ENCODE data around the gene FBLIM1.

Gene FBLIM1

DNA sequence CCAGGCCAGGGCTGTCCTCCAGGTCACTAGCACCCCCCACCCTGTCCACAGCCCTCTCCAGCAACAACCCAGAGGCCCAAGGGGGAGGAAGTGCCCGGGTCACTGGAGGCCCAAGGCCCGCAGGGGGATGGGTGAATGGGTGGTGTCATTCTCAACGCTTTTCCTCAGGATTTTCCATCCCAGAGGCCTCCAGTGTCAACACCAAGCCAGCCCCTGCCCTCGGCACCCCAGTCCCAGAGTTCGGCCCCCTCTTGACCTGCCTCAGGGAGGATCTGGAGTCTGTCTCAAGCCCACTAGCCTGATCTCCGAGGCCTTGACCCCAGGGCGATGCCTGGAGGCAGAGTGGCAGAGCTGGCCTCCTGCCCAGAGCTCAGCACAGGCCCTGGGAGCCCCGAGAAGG is 11.2 kb upstream of the FBLIM1 start:
- ChIA-PET POLR2A (no interaction called here), CTCF (no interaction called here)
- no peak for DNase-seq (ENCODE audit: extremely low spot score)
- TF ChIP-seq, protein P1, sequence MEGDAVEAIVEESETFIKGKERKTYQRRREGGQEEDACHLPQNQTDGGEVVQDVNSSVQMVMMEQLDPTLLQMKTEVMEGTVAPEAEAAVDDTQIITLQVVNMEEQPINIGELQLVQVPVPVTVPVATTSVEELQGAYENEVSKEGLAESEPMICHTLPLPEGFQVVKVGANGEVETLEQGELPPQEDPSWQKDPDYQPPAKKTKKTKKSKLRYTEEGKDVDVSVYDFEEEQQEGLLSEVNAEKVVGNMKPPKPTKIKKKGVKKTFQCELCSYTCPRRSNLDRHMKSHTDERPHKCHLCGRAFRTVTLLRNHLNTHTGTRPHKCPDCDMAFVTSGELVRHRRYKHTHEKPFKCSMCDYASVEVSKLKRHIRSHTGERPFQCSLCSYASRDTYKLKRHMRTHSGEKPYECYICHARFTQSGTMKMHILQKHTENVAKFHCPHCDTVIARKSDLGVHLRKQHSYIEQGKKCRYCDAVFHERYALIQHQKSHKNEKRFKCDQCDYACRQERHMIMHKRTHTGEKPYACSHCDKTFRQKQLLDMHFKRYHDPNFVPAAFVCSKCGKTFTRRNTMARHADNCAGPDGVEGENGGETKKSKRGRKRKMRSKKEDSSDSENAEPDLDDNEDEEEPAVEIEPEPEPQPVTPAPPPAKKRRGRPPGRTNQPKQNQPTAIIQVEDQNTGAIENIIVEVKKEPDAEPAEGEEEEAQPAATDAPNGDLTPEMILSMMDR (IDR thresholded peaks at IDR 0.05; ENCODE audit: control extremely low read depth, extremely low read depth, low read depth, missing control alignments): no peak

DNA sequence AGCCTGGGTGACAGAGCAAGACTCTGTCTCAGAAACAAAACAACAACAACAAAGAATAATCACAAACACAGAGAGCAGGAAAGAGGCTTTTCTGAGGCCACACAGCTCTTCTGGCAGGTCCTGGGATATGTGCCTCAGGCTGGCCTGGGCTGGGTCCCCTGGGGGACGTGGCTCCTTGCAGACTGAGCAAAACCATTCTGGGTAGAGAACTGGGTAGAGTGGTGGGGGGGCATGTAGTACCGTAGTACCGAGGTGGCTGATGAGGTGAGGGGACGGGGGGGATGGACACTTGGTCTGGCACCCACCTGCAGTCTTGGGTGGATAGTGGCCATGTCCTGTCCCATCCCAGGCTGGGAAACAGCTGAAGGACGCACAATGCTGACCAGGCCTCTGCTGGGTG is 10.3 kb upstream of the FBLIM1 start:
- CTCF ChIA-PET: no interaction called here
- DNase-seq (ENCODE audit: extremely low spot score): no peak
- TF ChIP-seq, protein P1 (IDR thresholded peaks at IDR 0.05; ENCODE audit: control extremely low read depth, extremely low read depth, low read depth, missing control alignments): no peak
- POLR2A ChIA-PET: no interaction called here

DNA sequence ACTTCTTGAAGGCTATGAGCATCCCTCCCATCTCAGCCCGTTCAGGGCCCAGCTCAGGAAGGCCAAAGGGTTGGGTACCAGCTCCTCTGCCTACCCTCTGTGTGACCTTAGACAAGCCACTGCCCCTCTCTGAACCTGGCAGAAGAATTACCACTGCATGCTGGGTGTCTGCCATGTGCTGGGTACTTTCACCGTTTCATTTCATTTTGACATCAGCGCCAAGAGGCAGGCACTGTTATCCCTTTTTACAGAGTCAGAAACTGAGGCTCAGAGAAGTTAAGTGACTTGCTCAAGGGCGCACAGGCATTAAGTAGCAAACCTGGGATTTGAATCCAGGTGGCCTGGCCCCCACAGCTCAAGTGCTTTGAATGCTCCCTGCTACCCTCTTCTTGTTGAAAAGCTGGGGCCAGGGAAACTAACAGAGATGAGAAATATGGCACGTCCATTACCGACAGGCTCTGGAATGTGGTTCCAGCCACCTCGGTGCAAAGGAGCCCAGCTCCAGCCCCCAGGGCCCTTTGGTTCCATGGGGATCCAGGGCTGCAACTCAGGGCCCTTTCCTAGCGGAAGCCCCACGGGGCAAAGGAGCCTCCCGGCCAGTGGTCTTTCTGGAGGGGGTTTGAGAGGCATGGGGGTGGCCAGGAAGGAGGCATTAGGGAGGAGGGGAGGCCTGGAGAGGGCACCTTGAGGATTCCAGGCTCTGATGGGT is 9.8 kb upstream of the FBLIM1 start:
- TF ChIP-seq, protein P1 (IDR thresholded peaks at IDR 0.05; ENCODE audit: control extremely low read depth, extremely low read depth, low read depth, missing control alignments): no peak
- no peak for DNase-seq (ENCODE audit: extremely low spot score)
- CTCF ChIA-PET: no interaction called here
- POLR2A ChIA-PET: no interaction called here

DNA sequence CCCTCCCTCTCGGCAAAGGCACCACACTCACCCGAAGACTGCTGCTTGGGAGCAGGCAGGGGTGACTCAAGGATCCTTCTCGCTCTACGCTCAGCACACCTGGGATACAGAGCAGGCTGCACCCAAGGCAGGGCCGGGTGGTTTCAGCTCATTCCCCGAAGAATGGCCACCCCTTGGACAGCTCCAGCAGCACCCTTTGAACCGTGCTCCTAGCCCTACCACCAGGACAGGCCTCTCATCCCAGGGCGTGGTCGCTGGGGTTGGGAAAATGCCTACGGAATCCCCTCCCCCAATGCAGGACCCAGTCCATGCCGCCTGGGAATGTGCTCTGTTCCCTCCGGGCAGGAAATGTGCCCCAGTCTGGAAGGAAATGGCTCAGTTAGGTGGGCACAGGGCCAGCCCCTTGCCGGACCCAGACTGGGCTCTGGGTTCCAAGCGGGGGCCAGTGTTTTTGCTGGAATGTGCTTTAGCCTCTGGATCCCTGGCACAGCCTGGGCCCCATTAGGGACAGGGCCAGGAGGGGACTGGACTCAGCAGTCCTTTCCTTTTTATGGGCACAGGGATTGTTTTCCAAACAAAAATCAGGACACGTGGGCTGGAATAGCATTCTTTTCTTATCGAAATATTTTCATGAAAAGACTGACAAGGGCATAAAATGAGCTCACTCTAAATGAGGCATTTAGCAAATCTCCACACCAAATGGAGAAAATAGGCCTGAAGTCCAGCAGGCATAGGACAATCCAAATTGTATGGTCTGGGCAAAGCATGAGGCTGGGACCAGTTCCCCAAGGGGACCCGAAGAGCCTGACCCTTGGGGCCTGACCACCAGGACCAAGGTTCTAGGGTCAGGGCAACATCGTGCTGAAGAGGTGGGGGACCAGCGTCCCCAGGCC is 8.9 kb upstream of the FBLIM1 start:
- DNase-seq (ENCODE audit: extremely low spot score): no peak
- TF ChIP-seq, protein P1 (IDR thresholded peaks at IDR 0.05; ENCODE audit: control extremely low read depth, extremely low read depth, low read depth, missing control alignments): no peak
- ChIA-PET POLR2A (interaction anchor here (0.5 kb wide), 1 partner anchor 289 kb away, joined by 3 read pairs; no protein-coding TSS in a partner anchor), CTCF (interaction anchor here (1.1 kb wide), 1 partner anchor 10 kb away, joined by 5 read pairs; no protein-coding TSS in a partner anchor)

DNA sequence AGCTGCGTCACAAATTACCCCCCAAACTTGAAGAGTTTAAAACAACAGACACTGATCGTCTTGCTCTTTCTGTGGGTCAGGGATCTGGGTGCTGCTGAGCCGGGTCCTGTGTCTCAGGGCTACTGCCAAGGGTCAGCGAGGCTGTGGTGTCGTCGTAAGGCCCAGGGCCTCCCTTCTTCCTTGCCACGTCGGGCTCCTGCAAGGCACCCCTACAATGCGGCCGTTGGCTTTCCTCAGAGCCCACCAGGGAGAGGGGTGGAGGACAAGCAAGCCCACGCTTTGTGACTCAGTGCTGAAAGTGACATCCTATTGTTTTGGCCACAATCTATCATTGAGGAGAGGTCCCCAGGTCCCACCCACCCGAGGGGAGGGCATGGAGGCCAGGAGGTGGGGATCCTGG is 7.7 kb upstream of the FBLIM1 start:
- no peak for DNase-seq (ENCODE audit: extremely low spot score)
- CTCF ChIA-PET: interaction anchor here (1.1 kb wide), 1 partner anchor 11 kb away, joined by 5 read pairs; no protein-coding TSS in a partner anchor
- TF ChIP-seq, protein P1 (IDR thresholded peaks at IDR 0.05; ENCODE audit: control extremely low read depth, extremely low read depth, low read depth, missing control alignments): no peak
- POLR2A ChIA-PET: no interaction called here

DNA sequence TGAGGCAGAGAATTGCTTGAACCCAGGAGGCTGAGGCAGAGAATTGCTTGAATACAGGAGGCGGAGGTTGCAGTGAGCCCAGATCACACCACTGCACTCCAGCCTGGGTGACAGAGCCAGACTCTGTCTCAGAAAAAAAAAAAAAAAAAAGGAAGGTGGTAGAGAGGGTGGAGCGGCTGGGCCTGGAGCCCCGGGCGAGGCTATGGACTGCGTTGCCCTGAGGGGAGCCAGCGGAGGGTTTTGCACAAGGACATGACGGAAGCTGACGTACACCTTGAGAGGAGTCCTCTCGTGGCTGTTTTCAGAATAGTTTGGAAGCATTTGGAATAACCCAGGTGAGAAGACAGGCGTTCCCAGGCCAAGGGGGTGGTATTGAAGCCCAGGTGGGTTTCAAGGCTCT is 6.9 kb upstream of the FBLIM1 start:
- CTCF ChIA-PET: no interaction called here
- TF ChIP-seq, protein P1 (IDR thresholded peaks at IDR 0.05; ENCODE audit: control extremely low read depth, extremely low read depth, low read depth, missing control alignments): no peak

More for the DNA sequence above, 6.9 kb upstream of the FBLIM1 start:
- POLR2A ChIA-PET: no interaction called here
- DNase-seq (ENCODE audit: extremely low spot score): no peak
